BLaER1 treated with 17β-estradiol and CSF1 and Interleukin-3, amounts not matched to agents 10 nM and 100 nM (cell line): ENCODE data around the gene CACNB4.
"Not testable (repeated sequence)": the region's sequence is repeated elsewhere in the genome, so short reads cannot be mapped to it uniquely, and the experiment has no call there.

Experiments used
- H3K27ac ChIP-seq, 11 experiments: shearing (Covaris generic); formaldehyde crosslinking; 2 replicates each; pipeline ENCODE4 v1.8.1; 2022
- H3K27me3 ChIP-seq, 11 experiments: shearing (Covaris generic); formaldehyde crosslinking; 2 replicates each; pipeline ENCODE4 v1.8.1; 2022
- H3K36me3 ChIP-seq, 11 experiments: shearing (Covaris generic); formaldehyde crosslinking; 2 replicates each; pipeline ENCODE4 v1.8.1; 2022
- H3K4me1 ChIP-seq, 10 experiments: shearing (Covaris generic); formaldehyde crosslinking; 2 replicates each; pipeline ENCODE4 v1.8.1; 2022
- H3K4me2 ChIP-seq, 11 experiments: shearing (Covaris generic); formaldehyde crosslinking; 2 replicates each; pipeline ENCODE4 v1.8.1; 2022
- H3K4me3 ChIP-seq, 10 experiments: shearing (Covaris generic); formaldehyde crosslinking; 2 replicates each; pipeline ENCODE4 v1.8.1; 2022
- H3K9ac ChIP-seq, 11 experiments: shearing (Covaris generic); formaldehyde crosslinking; 2 replicates each; pipeline ENCODE4 v1.8.1; 2022
- H3K9me3 ChIP-seq, 11 experiments: shearing (Covaris generic); formaldehyde crosslinking; replicated peaks in 1 of 11; 2 replicates each; pipeline ENCODE4 v1.8.1; 2022
- H4K20me1 ChIP-seq, 11 experiments: shearing (Covaris generic); formaldehyde crosslinking; 2 replicates each; pipeline ENCODE4 v1.8.1; 2022
- Cebpa-rat ChIP-seq, 11 experiments: shearing (Covaris generic); IDR thresholded peaks; 2 replicates each; pipeline ENCODE4 v1.8.1; 2022

CACNB4 gene

GRCh38 chr2:151943461-151943860, 155.4 kb downstream of the CACNB4 start:
- H3K4me2 ChIP-seq: no peak overlapping the region
- H3K9me3 ChIP-seq: peaks cover 31 to 47% (median 37%) of the 10 kb centered on the region in 11 experiments
- no peak overlapping the region for H3K4me3 ChIP-seq
- no peaks in the 10 kb centered on the region for H4K20me1 ChIP-seq
- H3K9ac ChIP-seq: no peak overlapping the region
- H3K4me1 ChIP-seq: peaks cover 0 to 19% (median 0%) of the 10 kb centered on the region in 10 experiments; a peak in 5 of 20 replicates
- H3K27me3 ChIP-seq: no peaks in the 10 kb centered on the region
- H3K27ac ChIP-seq: no peak overlapping the region
- 0 out of 22 replicates have a peak, but pooled peaks cover 0 to 3% (median 0%) of the 10 kb centered on the region in 11 experiments for H3K36me3 ChIP-seq
- TF ChIP-seq Cebpa-rat (IDR thresholded peaks at IDR 0.05): no peak

- not testable (repeated sequence) for H3K4me3 ChIP-seq, H3K27ac ChIP-seq
- peaks cover 31 to 47% (median 37%) of the 10 kb centered on the region in 11 experiments for H3K9me3 ChIP-seq
Observed at GRCh38 chr2:151942540-151943205, 156.2 kb downstream of the CACNB4 start.

GRCh38 chr2:151937966-151938365, 160.9 kb downstream of the CACNB4 start:
- no peak for TF ChIP-seq Cebpa-rat (IDR thresholded peaks at IDR 0.05)
- peaks cover 16 to 26% (median 21%) of the 10 kb centered on the region in 11 experiments for H3K9me3 ChIP-seq
- H3K9ac ChIP-seq: no peak overlapping the region
- H3K36me3 ChIP-seq: no peaks in the 10 kb centered on the region
- no peak overlapping the region for H3K4me2 ChIP-seq
- H4K20me1 ChIP-seq: no peaks in the 10 kb centered on the region
- H3K4me1 ChIP-seq: no peaks in the 10 kb centered on the region
- H3K27me3 ChIP-seq: no peaks in the 10 kb centered on the region
- no peak overlapping the region for H3K27ac ChIP-seq
- no peak overlapping the region for H3K4me3 ChIP-seq

More at GRCh38 chr2:151942540-151943205, 156.2 kb downstream of the CACNB4 start:
- H3K4me2 ChIP-seq, H4K20me1 ChIP-seq, H3K36me3 ChIP-seq, H3K27me3 ChIP-seq, H3K9ac ChIP-seq: not testable (repeated sequence)
- H3K4me1 ChIP-seq: peaks cover 0 to 12% (median 0%) of the 10 kb centered on the region in 10 experiments; a peak in 5 of 20 replicates

- Histone ChIP-seq H3K4me2 (no peak overlapping the region), H4K20me1 (no peaks in the 10 kb centered on the region), H3K4me1 (no peaks in the 10 kb centered on the region), H3K9ac (no peak overlapping the region), H3K4me3 (no peak overlapping the region), H3K27ac (no peak overlapping the region), H3K9me3 (peaks cover 3 to 13% (median 7%) of the 10 kb centered on the region in 11 experiments; a peak in 20 of 22 replicates), H3K27me3 (no peaks in the 10 kb centered on the region), H3K36me3 (no peaks in the 10 kb centered on the region)
- TF ChIP-seq Cebpa-rat (IDR thresholded peaks at IDR 0.05): no peak
Observed at GRCh38 chr2:151936626-151937025, 162.2 kb downstream of the CACNB4 start.

GRCh38 chr2:151933266-151933804, 165.5 kb downstream of the CACNB4 start:
- no peaks in the 10 kb centered on the region for H3K9me3 ChIP-seq
- no peak overlapping the region for H3K4me3 ChIP-seq
- TF ChIP-seq Cebpa-rat (IDR thresholded peaks at IDR 0.05): no peak
- 0 out of 20 replicates have a peak, but pooled peaks cover 0 to 6% (median 0%) of the 10 kb centered on the region in 10 experiments for H3K4me1 ChIP-seq
- no peaks in the 10 kb centered on the region for H3K27me3 ChIP-seq
- no peak overlapping the region for H3K4me2 ChIP-seq
- no peak overlapping the region for H3K27ac ChIP-seq
- H3K9ac ChIP-seq: no peak overlapping the region
- no peaks in the 10 kb centered on the region for H3K36me3 ChIP-seq
- H4K20me1 ChIP-seq: no peaks in the 10 kb centered on the region

GRCh38 chr2:151931756-151932155, 167.1 kb downstream of the CACNB4 start:
- no peak for TF ChIP-seq Cebpa-rat (IDR thresholded peaks at IDR 0.05)
- Histone ChIP-seq H3K9me3 (no peaks in the 10 kb centered on the region), H3K27ac (no peak overlapping the region), H3K4me2 (no peak overlapping the region), H4K20me1 (no peaks in the 10 kb centered on the region), H3K4me3 (no peak overlapping the region), H3K4me1 (0 out of 20 replicates have a peak, but pooled peaks cover 0 to 8% (median 0%) of the 10 kb centered on the region in 10 experiments), H3K27me3 (no peaks in the 10 kb centered on the region), H3K9ac (no peak overlapping the region), H3K36me3 (no peaks in the 10 kb centered on the region)

GRCh38 chr2:151931030-151931611, 167.7 kb downstream of the CACNB4 start:
- H3K4me3 ChIP-seq: no peak overlapping the region
- no peak for TF ChIP-seq Cebpa-rat (IDR thresholded peaks at IDR 0.05)
- no peaks in the 10 kb centered on the region for H3K36me3 ChIP-seq

GRCh38 chr2:151930042-151930441, 168.8 kb downstream of the CACNB4 start:
- Histone ChIP-seq H4K20me1 (no peaks in the 10 kb centered on the region), H3K4me2 (no peak overlapping the region), H3K4me1 (0 out of 20 replicates have a peak, but pooled peaks cover 0 to 8% (median 0%) of the 10 kb centered on the region in 10 experiments), H3K9ac (no peak overlapping the region), H3K9me3 (no peaks in the 10 kb centered on the region), H3K36me3 (no peaks in the 10 kb centered on the region), H3K27me3 (no peaks in the 10 kb centered on the region), H3K4me3 (no peak overlapping the region), H3K27ac (no peak overlapping the region)
- TF ChIP-seq Cebpa-rat (IDR thresholded peaks at IDR 0.05): no peak

More at GRCh38 chr2:151931030-151931611, 167.7 kb downstream of the CACNB4 start:
- Histone ChIP-seq H4K20me1 (no peaks in the 10 kb centered on the region), H3K4me2 (no peak overlapping the region), H3K4me1 (0 out of 20 replicates have a peak, but pooled peaks cover 0 to 8% (median 0%) of the 10 kb centered on the region in 10 experiments), H3K27me3 (no peaks in the 10 kb centered on the region), H3K9ac (no peak overlapping the region), H3K9me3 (no peaks in the 10 kb centered on the region), H3K27ac (no peak overlapping the region)

GRCh38 chr2:151928380-151928779, 170.5 kb downstream of the CACNB4 start:
- Histone ChIP-seq H3K27ac (no peak overlapping the region), H3K4me2 (0 out of 22 replicates have a peak overlapping the region, but pooled peaks of 2 of the 11 experiments have one; percentile 1 to 23), H3K9ac (no peak overlapping the region), H3K4me1 (0 out of 20 replicates have a peak, but pooled peaks cover 0 to 8% (median 0%) of the 10 kb centered on the region in 10 experiments), H4K20me1 (no peaks in the 10 kb centered on the region), H3K4me3 (no peak overlapping the region), H3K27me3 (no peaks in the 10 kb centered on the region), H3K36me3 (no peaks in the 10 kb centered on the region), H3K9me3 (0 out of 22 replicates have a peak, but pooled peaks cover 0 to under 1% (median 0%) of the 10 kb centered on the region in 11 experiments)
- TF ChIP-seq Cebpa-rat (IDR thresholded peaks at IDR 0.05): peak in 8 of 11 experiments; percentile 27 to 80 (median 57); a peak in 12 of 22 replicates
